ENCODE data around the gene ACACB. TPM values are rescaled to one million over a fixed set of nuclear protein-coding genes. Genes with fewer than 3 reads are reported as not detected.
A peak's percentile ranks its signal among the peaks of the same experiment; 100 is the strongest.

ACACB gene
- total RNA-seq, 1 donor from 2014 or later, result 4.9 TPM

- DNase-seq (ENCODE audit: low spot score in 2 of 2) (no peak), FAIRE-seq (no peak)
Observed at GRCh38 chr12:109271418-109271817, 155.0 kb downstream of the ACACB start.

DNA sequence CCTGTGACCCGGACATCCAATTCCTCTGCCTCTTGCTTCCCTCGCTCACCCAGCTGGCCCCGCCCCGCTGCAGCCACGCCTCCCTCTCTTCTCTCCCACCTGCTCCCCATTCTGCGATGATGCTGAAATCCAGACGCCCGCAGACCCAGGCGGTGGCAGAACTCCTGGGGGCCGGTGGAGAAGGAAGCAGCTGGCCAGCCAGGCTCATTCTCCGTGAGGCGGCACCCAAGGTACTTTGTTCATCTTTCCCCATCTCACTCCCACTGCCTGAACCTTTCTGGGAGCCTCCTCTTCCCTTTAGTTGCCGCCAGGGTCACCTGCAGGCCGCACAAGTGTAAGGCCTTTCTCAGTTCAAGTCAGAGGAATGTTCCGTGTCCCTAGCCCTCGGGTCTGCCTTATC lies 157.0 kb downstream of the ACACB start:
- DNase-seq (ENCODE audit: low spot score in 2 of 2) (no peak), FAIRE-seq (no peak)

DNA sequence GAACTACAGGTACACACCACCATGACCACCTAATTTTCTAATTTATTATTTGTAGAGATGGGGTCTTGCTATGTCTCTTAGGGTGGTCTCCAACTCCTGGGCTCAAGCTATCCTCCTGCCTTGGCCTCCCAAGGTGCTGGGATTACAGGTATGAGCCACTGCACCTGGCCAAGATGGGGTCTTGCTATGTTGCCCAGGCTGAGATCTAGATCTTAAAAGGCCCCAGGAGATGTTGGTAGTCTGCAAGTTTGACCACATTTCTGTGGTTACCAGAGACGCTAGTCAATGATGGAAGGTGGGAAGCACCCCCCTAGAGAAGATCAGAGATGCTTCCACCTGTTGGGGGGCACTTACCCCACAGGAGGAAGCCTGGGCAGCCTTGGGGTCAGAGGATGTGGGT lies 158.0 kb downstream of the ACACB start:
- FAIRE-seq (no peak), DNase-seq (ENCODE audit: low spot score in 2 of 2) (no peak)

GRCh38 chr12:109275173-109275572 lies 158.8 kb downstream of the ACACB start:
- DNase-seq (ENCODE audit: low spot score in 2 of 2), result no peak
- FAIRE-seq, result no peak

DNA sequence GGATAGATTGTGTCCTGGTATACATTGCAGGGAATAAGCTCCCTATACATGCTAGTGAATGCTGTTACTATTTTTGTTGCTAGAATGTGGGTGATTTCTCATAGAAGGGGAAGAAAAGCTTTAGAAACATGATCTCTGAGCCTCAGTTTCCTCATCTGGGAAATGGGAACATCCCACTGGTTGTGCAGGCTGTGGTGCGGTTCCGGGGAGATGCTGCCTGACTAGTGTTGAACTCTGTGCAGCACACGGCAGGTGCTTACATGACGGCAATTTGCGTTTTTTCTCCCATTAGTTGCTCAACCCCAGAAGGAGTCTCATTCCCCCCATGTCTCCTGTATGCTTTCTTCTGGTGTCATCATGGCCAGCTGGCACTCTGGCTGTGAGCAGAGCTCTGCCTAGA lies 159.8 kb downstream of the ACACB start:
- no peak for FAIRE-seq

GRCh38 chr12:109277255-109277898 lies 161.0 kb downstream of the ACACB start:
- DNase-seq (ENCODE audit: low spot score in 2 of 2) (no peak), FAIRE-seq (no peak)

More for the DNA sequence above, 159.8 kb downstream of the ACACB start:
- no peak for DNase-seq (ENCODE audit: low spot score in 2 of 2)

DNA sequence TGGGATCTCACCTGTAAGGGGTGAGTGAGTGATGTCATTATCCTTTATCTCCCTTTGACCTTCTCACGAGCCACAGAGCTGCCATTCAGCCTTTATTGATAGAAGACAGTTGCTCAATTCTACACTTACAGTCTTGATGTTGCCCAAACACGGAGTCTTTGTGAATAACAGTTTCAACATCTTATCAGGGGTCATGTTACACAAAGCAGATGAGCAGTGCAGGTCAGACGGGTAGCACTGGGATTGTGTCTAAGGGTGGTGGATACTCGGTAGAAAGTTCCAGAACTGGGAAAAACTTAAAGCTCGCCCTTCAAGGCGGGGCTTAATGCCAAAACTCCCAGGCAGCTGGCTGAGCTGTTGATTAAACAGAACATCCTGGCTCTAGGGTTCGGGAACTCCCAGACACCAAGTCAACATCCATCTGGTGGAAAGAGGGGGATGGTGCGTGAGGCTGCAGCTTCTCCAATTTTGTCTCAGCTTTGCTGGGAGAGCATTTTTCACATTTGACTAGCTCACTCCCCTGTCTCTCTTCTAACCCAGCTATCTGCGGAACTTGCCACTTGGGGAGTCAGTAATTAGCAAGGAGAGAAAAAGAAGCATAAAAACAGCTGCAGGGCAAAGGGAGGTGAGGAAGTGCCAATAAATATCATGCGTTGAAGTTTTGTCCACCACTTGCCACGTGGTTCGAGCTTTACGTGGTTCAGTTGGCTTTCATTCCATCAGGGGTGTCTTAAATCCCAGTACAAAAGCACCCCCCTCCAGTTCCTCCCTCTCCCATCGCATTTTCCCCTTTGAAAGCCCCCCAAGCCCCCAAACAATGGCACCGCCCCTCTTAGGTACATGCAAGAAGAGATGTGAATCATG lies 161.7 kb downstream of the ACACB start:
- DNase-seq (ENCODE audit: low spot score in 2 of 2) (no peak), FAIRE-seq (no peak)

DNA sequence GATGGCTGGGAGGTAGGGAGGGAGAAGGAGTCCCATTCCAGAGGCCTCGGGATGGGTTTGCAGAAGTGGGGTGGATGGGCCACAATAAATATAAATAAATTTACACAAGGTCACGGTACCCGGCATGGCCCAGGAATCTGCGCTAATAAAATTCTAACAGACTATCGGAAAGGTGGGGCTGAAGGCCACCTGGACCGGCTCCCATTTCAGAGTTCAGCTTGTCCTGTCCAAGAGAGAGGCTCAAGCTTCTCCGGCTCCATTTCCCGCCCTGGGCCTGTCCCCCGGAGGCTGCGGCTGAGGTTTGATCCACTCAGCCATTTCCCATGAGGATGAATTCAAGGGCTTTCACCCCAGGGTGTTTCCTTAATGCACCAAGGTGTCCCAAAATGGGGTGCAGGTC lies 162.5 kb downstream of the ACACB start:
- no peak for DNase-seq (ENCODE audit: low spot score in 2 of 2)
- no peak for FAIRE-seq

DNA sequence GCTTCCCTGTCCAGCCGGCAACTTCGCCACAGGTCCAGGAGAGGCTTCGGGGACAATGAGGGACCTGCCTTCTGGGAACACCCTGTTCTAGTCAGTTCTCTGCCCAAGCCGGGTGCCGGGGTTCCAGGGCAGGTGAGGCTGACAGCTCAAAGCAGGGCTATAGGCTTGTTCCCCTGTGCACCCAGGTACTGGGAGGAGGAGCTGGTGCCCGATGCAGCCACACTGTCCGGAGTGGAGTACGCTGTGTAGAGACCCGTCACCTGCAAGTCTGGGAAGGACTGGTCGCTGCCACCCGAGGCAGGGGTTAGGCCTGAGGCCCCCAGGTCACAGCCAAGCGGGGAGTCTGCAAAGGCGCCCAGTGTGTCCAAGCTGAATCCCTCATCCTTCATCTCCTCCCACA lies 163.1 kb downstream of the ACACB start:
- no peak for DNase-seq (ENCODE audit: low spot score in 2 of 2)
- no peak for FAIRE-seq

- FAIRE-seq (no peak), DNase-seq (ENCODE audit: low spot score in 2 of 2) (no peak)
Observed at GRCh38 chr12:109281452-109281851, 165.1 kb downstream of the ACACB start.

- FAIRE-seq, result no peak
- no peak for DNase-seq (ENCODE audit: low spot score in 2 of 2)
Observed at GRCh38 chr12:109284392-109284791, 168.0 kb downstream of the ACACB start.

DNA sequence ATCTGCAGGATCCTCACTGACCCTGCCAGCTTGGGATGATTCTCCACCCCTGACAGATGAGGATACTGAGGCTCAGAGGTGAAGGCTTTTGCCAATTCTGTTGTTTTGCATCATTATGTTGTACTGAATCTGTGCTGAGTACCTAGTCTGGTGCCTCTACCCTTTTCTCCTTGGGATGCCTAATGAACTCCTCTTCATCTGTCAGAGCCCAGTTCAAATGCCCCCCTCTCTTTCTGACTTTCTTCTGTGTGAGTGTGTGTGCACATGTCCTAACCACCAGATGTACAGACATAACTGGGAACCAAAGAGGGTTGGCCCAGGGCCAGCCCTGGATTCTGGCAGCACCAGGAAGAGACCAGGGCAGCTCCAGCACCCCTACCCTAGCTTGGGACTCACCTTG lies 169.9 kb downstream of the ACACB start:
- FAIRE-seq (no peak), DNase-seq (ENCODE audit: low spot score in 2 of 2) (no peak)

- FAIRE-seq (no peak), DNase-seq (ENCODE audit: low spot score in 2 of 2) (no peak)
Observed at GRCh38 chr12:109286652-109287051, 170.3 kb downstream of the ACACB start.

GRCh38 chr12:109287181-109287580 lies 170.8 kb downstream of the ACACB start:
- FAIRE-seq (no peak), DNase-seq (ENCODE audit: low spot score in 2 of 2) (no peak)

DNA sequence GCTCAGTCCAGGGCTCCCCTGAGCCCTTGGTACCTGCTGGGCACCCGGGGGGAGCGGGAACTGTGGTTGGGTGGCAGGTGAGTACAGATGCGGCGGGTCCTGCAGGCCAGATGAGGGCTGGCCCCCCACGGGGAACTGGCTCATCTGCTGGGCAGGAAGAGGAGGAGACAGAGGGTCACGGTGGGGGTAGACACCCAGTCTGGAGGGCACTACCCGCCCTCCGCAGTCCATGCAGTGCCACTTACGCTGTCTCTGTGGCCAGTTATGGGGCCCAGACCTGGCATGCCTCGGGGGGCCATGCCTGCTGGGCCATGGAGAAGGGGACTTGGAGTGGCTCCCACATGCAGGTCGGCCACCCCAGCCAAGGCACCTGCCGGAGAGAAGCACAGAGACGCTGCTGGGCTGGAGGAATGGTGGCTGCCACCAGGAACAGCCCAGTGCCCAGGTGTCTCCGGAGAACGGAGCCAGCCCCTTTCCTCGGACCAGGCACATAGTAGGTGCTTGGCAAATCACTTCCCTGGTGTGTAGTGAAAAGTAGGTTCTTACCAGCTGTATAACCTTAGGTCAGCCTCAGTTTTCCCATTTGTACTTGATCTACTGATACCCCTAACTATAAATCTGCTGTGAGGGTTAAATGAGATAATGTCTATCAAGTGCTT lies 171.6 kb downstream of the ACACB start:
- DNase-seq (ENCODE audit: low spot score in 2 of 2), result no peak
- no peak for FAIRE-seq

DNA sequence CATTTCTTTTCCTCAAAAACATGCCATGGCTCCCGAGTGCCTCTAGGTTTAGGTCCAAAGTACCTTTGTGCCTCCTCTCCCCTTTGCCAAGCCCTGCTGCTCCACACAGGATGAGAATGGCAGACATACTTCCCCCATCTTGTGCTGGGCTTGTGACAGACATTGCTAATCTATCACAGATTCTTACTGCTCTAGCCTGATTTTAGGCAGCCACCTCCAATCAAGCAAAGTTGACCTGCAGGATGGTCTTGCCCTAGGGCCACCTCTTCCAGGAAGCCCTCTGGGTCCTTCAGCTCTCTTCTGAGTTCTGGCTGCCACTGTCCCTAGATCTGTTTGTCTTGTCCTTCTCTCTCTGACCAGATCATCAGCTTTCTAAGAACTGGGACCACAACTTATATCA lies 172.2 kb downstream of the ACACB start:
- no peak for FAIRE-seq
- no peak for DNase-seq (ENCODE audit: low spot score in 2 of 2)

DNA sequence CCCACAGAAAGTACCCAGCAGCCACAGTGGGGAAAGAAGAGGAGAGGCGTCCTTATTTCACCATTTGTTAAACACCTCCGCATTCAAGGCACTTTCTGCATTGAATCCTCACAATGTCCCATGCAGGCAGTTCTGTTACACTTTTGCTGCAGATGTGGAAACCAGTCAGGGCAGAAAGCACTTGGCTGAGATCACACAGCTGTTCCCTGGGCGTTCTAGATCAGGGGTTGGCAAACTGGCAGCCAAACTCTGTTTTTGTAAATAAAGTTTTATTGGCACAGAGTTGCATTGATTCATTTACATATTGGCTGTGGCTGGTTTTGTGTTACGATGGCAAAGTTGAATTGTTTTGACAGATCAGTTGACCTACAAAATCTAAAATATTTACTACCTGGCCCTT lies 172.6 kb downstream of the ACACB start:
- no peak for DNase-seq (ENCODE audit: low spot score in 2 of 2)
- FAIRE-seq, result no peak

DNA sequence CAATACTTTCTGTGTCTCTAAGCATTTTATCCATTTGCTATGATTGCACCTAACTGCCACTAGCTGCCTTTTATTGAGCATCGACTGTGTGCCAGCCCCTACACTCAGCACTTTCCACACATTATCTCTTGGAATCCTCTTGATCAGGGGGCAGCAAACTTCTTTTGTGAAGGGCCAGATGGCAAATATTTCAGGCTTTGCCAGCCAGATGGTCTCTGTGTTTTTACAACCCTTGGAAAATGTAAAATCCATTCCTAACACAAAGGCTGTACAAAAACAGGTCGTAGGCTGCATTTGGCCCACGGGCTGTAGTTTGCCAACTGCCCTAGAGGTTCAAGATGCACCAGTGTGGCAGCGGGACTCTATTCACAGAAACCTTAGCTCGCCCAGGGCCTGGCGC lies 173.2 kb downstream of the ACACB start:
- DNase-seq (ENCODE audit: low spot score in 2 of 2) (no peak), FAIRE-seq (no peak)

DNA sequence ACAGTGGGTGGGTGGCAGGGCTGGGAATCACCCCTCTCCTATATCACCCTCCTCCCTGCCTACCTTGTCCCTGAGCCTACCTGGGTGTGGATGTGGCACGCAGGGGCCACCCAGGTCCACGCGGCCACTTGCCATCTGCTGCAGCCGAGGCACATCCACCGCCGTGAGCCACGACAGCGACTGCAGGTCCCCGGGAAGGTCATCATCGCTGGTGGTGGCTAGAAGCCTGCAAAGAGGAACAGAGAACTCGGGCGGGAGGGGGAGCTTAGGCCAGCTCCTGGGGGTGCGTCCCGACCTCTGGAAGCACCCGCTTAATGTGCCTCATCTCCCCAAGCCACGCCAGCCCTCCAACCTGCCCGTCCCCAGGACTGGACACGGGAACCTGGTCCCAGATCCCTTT lies 173.7 kb downstream of the ACACB start:
- DNase-seq (ENCODE audit: low spot score in 2 of 2), result no peak
- no peak for FAIRE-seq

DNA sequence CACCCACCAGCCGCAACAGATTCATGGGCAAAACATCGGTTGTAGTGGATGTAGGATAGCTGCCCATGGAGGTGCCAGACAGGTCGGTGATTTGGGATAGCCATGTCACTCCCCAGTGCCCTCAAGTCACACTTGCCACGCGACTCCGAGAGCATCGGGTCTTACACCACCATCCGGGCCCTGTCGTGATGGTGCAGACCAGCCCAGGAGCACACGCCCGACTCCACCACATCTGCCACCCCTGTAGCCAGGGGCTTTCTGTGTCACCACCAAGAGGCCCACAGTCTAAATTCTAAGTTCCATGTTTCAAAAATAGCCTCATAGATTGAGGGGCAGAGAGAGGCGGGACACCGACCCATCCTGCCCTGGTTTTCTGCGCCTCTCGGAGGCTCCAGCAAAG lies 174.7 kb downstream of the ACACB start:
- FAIRE-seq (no peak), DNase-seq (ENCODE audit: low spot score in 2 of 2) (no peak)

DNA sequence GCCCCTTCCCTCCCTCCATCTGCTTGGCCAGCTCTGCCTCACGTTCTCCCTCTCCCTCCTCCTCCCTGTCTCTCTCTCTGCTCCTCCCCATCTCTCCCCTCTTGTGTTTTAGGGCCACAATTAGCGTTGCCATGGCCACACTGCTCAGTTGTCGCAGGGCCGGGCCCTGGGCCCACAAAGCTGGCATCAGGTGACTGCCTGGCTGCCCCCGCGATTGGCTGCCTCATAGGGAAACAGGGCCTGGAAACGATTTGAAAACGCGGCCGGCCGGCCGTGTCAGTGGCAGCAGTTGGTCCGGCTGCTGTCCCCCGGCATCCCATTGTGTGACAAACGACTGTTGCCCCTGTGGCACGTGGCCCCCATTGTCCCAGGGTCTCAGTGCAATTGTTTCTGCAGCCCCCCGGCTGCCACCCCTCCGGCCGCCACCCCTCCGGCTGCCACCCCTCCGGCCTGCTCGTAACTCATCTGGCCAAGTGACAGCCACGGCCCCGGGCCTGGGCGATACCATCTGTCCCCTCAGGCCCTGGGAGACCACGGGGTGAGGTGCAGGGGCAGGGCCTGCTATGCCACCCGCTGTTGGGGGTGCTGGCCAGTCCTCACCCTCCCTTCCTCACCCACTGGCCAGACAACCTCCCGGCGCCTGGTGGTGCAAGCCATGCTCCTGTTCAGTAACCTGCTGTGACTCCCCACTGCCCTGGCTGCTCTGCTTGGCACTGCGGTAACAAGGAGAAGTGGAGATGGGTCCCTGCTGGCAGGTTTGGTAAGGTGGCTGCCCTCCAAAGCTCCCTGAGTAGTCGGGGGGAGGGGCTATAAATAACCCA lies 175.3 kb downstream of the ACACB start:
- FAIRE-seq (no peak), DNase-seq (ENCODE audit: low spot score in 2 of 2) (peak; percentile 78 to 90)

All from frontal cortex (tissue), 4 donors.